HCT116 (cell line): Measurements from ENCODE around the gene TTC21B. TPM values are rescaled to one million over a fixed set of nuclear protein-coding genes. Genes with fewer than 3 reads are reported as not detected.

Experiments used
- ATAC-seq: fragments of 200-7000 bp; cut with Tn5 transposase; 2 replicates; pipeline ENCODE4 v1.9.1; 2020; ENCODE audit warnings: mild to moderate bottlenecking, moderate library complexity
- BruUV-seq: library from RNA; stranded (reverse); fragments of 400-500 nt; replicated peaks from 2 replicates; lab custom pipeline; 2021; lab: Mats Ljungman, UMichigan
- CTCF ChIA-PET: fragments of 300-600 bp; sonication (Branson Sonifier 250); formaldehyde crosslinking; loops from one replicate; lab custom pipeline; 2021; ENCODE audit warnings: antibody characterized with exemption; lab: Charles Lee
- POLR2A ChIA-PET: fragments of 300-600, 350-600 bp; sonication (Branson Sonifier 250); formaldehyde crosslinking; loops from one replicate; lab custom pipeline; 2021; ENCODE audit warnings: antibody characterized with exemption; lab: Charles Lee
- RAD21 ChIA-PET, 2 experiments: fragments of 300-600 bp; sonication (Branson Sonifier 250); formaldehyde crosslinking; loops; one replicate each; lab custom pipeline; 2023; ENCODE audit warnings: low total read pairs in 2 of 2; ENCODE audit not compliant: uncharacterized antibody in 2 of 2, unreplicated experiment in 2 of 2, low non-redundant PET in 1 of 2; lab: Charles Lee
- DNase-seq: peaks from one replicate; pipeline ENCODE4 v3.0.0-alpha.2; 2010; ENCODE audit warnings: low read depth, low spot score
- H2AFZ ChIP-seq: fragments of 200-600 bp; shearing (Covaris generic), sonication (generic); 2 replicates; pipeline ENCODE4 v1.6.1; 2017; ENCODE audit warnings: low read depth, mixed run types, mixed read lengths, antibody characterized with exemption, low read length; ENCODE audit not compliant: poor library complexity, severe bottlenecking
- H3K27ac ChIP-seq: 2 replicates; pipeline ENCODE4 v1.5.1; 2012; ENCODE audit warnings: low read depth, low read length
- H3K27me3 ChIP-seq: fragments of 200-600 bp; sonication (generic); 2 replicates; pipeline ENCODE4 v1.6.1; 2016; ENCODE audit warnings: mixed run types, low read length, mixed read lengths; ENCODE audit not compliant: insufficient read depth
- H3K36me3 ChIP-seq, 2 experiments: fragments of 200-500 bp in 1 of 2; fragments of 200-600 bp in 1 of 2; sonication (Bioruptor generic) in 1 of 2; sonication (generic) in 1 of 2; 2 replicates each; pipeline versions ENCODE4 v1.5.1 to v1.6.1; 2014 to 2016; ENCODE audit warnings: low read length in 2 of 2, inconsistent platforms in 1 of 2, mixed read lengths in 1 of 2, mixed run types in 1 of 2; ENCODE audit not compliant: insufficient read depth in 2 of 2, control insufficient read depth in 1 of 2
- H3K4me1 ChIP-seq, 2 experiments: fragments of 200-600 bp in 1 of 2; sonication (generic) in 1 of 2; 2 replicates each; pipeline versions ENCODE4 v1.5.1 to v1.6.1; 2012 to 2017; ENCODE audit warnings: low read length in 2 of 2, inconsistent platforms in 1 of 2, mild to moderate bottlenecking in 1 of 2, mixed read lengths in 1 of 2, mixed run types in 1 of 2, moderate library complexity in 1 of 2; ENCODE audit not compliant: insufficient read depth in 2 of 2, control insufficient read depth in 1 of 2
- H3K4me2 ChIP-seq: fragments of 200-600 bp; sonication (generic); 2 replicates; pipeline ENCODE4 v1.6.1; 2017; ENCODE audit warnings: mixed run types, low read length, mixed read lengths
- H3K4me3 ChIP-seq, 2 experiments: fragments of 200-600 bp in 1 of 2; sonication (generic) in 1 of 2; replicated peaks in 1 of 2; 2 replicates each; pipeline ENCODE4 v1.5.1; 2011 to 2016; ENCODE audit warnings: low read length in 2 of 2, control low read depth in 1 of 2, low read depth in 1 of 2, mild to moderate bottlenecking in 1 of 2, mixed read lengths in 1 of 2, mixed run types in 1 of 2
- H3K79me2 ChIP-seq: fragments of 200-600 bp; sonication (generic); 2 replicates; pipeline ENCODE4 v1.6.1; 2017; ENCODE audit warnings: mild to moderate bottlenecking, mixed run types, low read length, moderate library complexity, mixed read lengths; ENCODE audit not compliant: insufficient read depth
- H3K9ac ChIP-seq: fragments of 200-600 bp; sonication (generic); 2 replicates; pipeline ENCODE4 v1.6.1; 2016; ENCODE audit warnings: low read length, mixed read lengths
- H3K9me2 ChIP-seq: fragments of 200-600 bp; sonication (generic), shearing (Covaris generic); 2 replicates; pipeline ENCODE4 v1.6.1; 2017; ENCODE audit warnings: mixed run types, mild to moderate bottlenecking, moderate library complexity; ENCODE audit not compliant: insufficient read depth
- H3K9me3 ChIP-seq, 2 experiments: fragments of 200-500 bp in 1 of 2; fragments of 200-600 bp in 1 of 2; sonication (Bioruptor generic) in 1 of 2; sonication (generic) in 1 of 2; 2 replicates each; pipeline ENCODE4 v1.6.1; 2014 to 2017; ENCODE audit warnings: low read length in 2 of 2, mixed read lengths in 2 of 2, inconsistent platforms in 1 of 2, low read depth in 1 of 2, mild to moderate bottlenecking in 1 of 2, mixed run types in 1 of 2, moderate library complexity in 1 of 2; ENCODE audit not compliant: control insufficient read depth in 1 of 2, insufficient read depth in 1 of 2
- H4K20me1 ChIP-seq: fragments of 200-600 bp; sonication (generic), shearing (Covaris generic); 2 replicates; pipeline ENCODE4 v1.6.1; 2017; ENCODE audit warnings: mixed run types, mild to moderate bottlenecking, moderate library complexity; ENCODE audit not compliant: insufficient read depth
- CBX3 ChIP-seq: IDR thresholded peaks from 2 replicates; pipeline ENCODE4 v1.6.1; 2012; ENCODE audit warnings: low read depth
- EZH2 ChIP-seq: fragments of 200-600 bp; sonication (generic); IDR thresholded peaks from 2 replicates; pipeline ENCODE4 v1.6.1; 2017; ENCODE audit warnings: antibody characterized with exemption, mixed run types
- FOSL1 ChIP-seq: IDR thresholded peaks from 2 replicates; pipeline ENCODE4 v1.6.1; 2012; ENCODE audit warnings: low read depth
- RAD21 ChIP-seq: IDR thresholded peaks from 2 replicates; pipeline ENCODE4 v1.6.1; 2012; ENCODE audit warnings: low read depth, mild to moderate bottlenecking
- SIN3A ChIP-seq: IDR thresholded peaks from 2 replicates; pipeline ENCODE4 v1.6.1; 2012; ENCODE audit warnings: low read depth
- SRF ChIP-seq: IDR thresholded peaks from 2 replicates; pipeline ENCODE4 v1.6.1; 2012; ENCODE audit warnings: low read depth
- ZFX ChIP-seq: fragments of 450-650 bp; IDR thresholded peaks from 2 replicates; pipeline ENCODE4 v1.6.1; 2017
- intact Hi-C: fragments of 100-400 bp; cut with micrococcal nuclease; formaldehyde crosslinking; loops from 2 replicates; pipeline ENCODE4 v1.10.0; 2022
- total RNA-seq: library from RNA; stranded (reverse); gene quantifications from one replicate; pipeline ENCODE4 v1.2.1, GENCODE V29; 2021; ENCODE audit not compliant: unreplicated experiment

Gene TTC21B
- total RNA-seq, 1 experiment from 2014 or later = 12.2 TPM

DNA sequence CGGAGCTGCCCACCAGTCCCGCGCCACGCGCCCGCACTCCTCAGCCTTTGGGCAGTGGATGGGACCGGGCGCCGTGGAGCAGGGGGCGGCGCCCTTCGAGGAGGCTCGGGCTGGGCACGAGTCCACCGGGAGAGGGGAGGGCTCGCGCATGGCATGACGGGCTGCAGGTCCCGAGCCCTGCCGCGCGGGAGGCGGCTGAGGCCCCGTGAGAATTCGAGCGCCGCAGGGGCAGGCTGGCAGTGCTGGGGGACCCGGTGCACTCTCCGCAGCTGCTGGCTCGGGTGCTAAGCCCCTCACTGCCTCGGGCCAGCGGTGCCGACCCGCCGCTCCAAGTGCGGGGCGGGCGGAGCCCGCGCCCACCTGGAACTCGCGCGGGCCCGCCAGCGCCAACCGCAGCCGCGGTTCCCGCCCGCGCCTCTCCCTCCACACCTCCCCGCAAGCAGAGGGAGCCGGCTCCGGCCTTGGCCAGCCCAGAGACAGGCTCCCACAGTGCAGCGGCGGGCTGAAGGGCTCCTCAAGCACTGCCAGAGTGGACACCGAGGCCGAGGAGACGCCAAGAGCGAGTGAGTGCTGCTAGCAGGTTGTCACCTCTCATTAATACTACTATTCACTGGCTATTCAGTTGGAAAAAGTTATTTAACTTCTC lies 3.6 kb upstream of the TTC21B start:
- Histone ChIP-seq H3K9me2 (no peaks in the 10 kb centered on the region; the same call in 1 of the 2 replicates), H4K20me1 (no peaks in the 10 kb centered on the region), H3K27ac (no peak overlapping the region), H3K9me3 (no peaks in the 10 kb centered on the region), H3K4me2 (no peak overlapping the region), H3K27me3 (no peaks in the 10 kb centered on the region), H2AFZ (no peak overlapping the region), H3K4me3 (no peak overlapping the region), H3K9ac (no peak overlapping the region), H3K36me3 (no peaks in the 10 kb centered on the region)
- ChIA-PET POLR2A (no interaction called here), RAD21 (no interaction called here)
- DNase-seq = no peak
- intact Hi-C loops = no loop called here
- TF ChIP-seq EZH2 (no peak), SIN3A (no peak), FOSL1 (no peak), RAD21 (no peak), SRF (no peak)
- TF ChIP-seq, all 23 proteins: peak for 0
- Histone ChIP-seq H3K4me1 (peaks cover 0 to 15% of the 10 kb centered on the region in 2 experiments; a peak in 2 of 4 replicates), H3K79me2 (peaks cover 12% of the 10 kb centered on the region)
- CTCF ChIA-PET = interaction anchor here (1.0 kb wide), 1 partner anchor 171 kb away, joined by 5 read pairs; the partner anchor contains the start of gene SCN1A
- no peak for ATAC-seq
- BruUV-seq = no TSS peak

DNA sequence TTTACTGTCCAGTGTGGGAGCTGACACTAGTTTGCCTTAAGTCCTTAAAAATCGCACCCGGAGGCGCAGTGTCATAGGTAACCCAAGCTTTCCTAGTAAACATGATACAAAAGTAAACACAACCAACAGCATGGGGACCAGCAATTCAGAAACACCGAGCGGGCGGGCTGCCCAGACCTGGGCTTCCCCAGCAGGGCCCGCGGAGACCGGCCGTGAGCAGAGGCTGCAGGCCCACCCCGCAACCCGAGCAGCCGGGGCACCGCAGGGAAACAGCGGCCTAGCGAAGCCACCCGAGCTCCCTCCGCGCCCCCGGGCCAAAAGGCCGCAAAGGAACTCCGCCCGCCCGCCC lies 296 bp downstream of the TTC21B start:
- intact Hi-C loops = loop anchor here (5.0 kb wide), 2 partner anchors 161 to 464 kb away; partner anchors contain the start of gene GALNT3
- Histone ChIP-seq H3K4me1 (peaks cover 0 to 15% of the 10 kb centered on the region in 2 experiments; a peak in 2 of 4 replicates), H3K4me3 (peak overlapping the region; percentile 66 to 75), H2AFZ (no peak overlapping the region), H3K9ac (peak overlapping the region; percentile 60), H3K9me3 (no peaks in the 10 kb centered on the region), H3K79me2 (peaks cover 26% of the 10 kb centered on the region), H4K20me1 (no peaks in the 10 kb centered on the region), H3K4me2 (peak overlapping the region; percentile 73), H3K36me3 (no peaks in the 10 kb centered on the region; a peak in 1 of 4 replicates), H3K27ac (no peak overlapping the region), H3K27me3 (no peaks in the 10 kb centered on the region), H3K9me2 (no peaks in the 10 kb centered on the region; the same call in 1 of the 2 replicates)
- BruUV-seq = no TSS peak
- POLR2A ChIA-PET = interaction anchor here (0.7 to 1.3 kb wide), 2 partner anchors 8 to 175 kb away, joined by 3 to 6 read pairs; partner anchors contain the start of gene SCN1A
- TF ChIP-seq CBX3 = no peak; the same call in 1 of the 2 replicates
- TF ChIP-seq ZFX = peak; percentile 82
- RAD21 ChIA-PET = no interaction called here
- ATAC-seq (peak; percentile 57), DNase-seq (peak; percentile 3)
- CTCF ChIA-PET = interaction anchor here (0.8 to 3.6 kb wide), 6 partner anchors 8 to 659 kb away, joined by 3 to 26 read pairs (median 4); partner anchors contain the start of gene SCN1A
